A204.1 (cell line): ENCODE data around the gene SAMHD1.
"Not testable (repeated sequence)": the region's sequence is repeated elsewhere in the genome, so short reads cannot be mapped to it uniquely, and the experiment has no call there.

Experiments used
- FAIRE-seq: peaks from 2 replicates; lab custom pipeline; 2012; peaks lifted over from hg19 to GRCh38; lab: Jason Lieb, UNC

The SAMHD1 gene

DNA sequence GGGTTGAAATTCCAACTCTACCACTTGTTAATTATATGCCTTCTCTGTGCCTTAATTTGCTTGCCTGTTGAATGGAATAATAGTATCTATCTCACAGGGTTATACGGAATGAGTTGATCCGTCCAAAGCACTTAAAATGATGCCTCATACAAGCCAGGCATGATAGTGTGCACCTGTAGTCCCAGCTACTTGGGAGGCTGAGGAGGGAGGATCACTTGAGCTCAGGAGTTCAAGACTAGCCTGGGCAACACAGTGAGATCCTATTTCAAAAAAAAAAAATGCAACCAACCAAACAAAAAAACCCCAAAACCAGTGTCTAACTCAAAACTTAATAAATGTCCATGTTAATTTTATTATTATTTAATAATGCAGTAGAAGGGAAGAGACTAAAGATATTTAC is 35.3 kb downstream of the SAMHD1 start:
- FAIRE-seq, result no peak

DNA sequence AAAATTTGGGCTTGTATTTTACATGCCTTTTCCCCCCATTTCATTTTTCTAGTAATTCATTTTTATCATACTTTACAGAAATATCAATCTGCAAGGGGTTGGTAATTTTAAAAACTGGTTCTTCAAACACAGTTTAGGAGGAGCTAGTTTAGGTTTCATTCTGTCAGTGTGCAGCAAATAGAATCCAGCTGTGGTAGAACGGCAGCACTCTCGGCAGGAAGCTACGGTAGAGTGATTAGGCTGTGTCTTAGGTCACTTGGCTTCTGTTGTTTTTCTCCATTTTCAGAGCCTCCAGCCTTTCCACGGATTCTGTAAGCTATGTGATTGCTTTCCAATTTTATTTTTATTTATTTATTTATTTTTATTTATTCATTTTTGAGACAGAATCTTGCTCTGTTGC is 42.9 kb downstream of the SAMHD1 start:
- FAIRE-seq, result no peak

DNA sequence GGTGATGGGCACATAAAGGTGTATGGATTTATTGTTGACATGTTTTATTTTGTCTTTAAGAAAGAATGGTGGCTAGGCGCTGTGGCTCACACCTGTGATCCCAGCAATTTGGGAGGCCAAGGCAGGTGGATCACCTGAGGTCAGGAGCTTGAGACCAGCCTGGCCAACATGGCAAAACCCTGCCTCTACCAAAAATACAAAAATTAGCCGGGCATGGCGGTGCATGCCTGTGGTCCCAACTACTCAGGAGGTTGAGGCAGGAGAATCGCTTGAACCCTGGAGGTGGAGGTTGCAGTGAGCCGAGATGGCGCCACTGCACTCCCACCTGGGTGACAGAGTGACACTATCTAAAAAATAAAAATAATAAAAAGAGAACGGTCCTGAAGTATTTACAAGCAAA is 45.4 kb downstream of the SAMHD1 start:
- FAIRE-seq, result not testable (repeated sequence)

DNA sequence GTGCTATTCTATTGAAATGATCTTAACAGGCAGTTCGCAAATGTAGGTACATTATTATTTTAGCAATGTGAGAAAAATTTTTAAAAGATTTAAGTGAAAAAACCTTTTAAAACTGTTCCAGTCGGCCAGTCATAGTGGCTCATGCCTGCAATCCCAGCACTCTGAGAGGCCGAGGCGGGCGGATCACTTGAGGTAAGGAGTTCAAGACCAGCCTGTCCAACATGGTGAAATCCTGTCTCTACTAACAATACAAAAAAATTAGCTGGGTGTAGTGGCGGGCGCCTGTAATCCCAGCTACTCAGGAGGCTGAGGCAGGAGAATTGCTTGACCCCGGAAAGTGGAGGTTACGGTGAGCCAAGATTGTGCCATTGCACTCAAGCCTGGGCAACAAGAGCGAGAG is 45.9 kb downstream of the SAMHD1 start:
- not testable (repeated sequence) for FAIRE-seq

DNA sequence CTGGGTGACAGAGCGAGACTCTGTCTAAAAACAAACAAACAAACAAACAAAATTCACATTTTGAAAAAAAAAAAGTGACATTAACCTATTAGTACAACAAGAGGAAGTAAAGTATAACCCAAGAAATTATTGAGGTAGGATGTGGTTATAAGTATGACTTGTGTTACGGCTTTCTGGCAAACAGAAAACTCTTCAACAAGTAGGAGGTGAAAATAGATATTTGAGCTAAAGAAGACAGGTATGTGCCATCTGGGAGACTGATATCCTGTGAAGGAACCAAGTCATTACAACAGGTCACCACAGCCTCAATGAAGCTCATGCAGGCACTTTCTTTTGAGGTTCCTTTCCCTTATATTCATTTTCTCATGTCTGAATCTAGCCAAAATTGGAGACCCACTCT is 46.8 kb downstream of the SAMHD1 start:
- FAIRE-seq, result no peak

DNA sequence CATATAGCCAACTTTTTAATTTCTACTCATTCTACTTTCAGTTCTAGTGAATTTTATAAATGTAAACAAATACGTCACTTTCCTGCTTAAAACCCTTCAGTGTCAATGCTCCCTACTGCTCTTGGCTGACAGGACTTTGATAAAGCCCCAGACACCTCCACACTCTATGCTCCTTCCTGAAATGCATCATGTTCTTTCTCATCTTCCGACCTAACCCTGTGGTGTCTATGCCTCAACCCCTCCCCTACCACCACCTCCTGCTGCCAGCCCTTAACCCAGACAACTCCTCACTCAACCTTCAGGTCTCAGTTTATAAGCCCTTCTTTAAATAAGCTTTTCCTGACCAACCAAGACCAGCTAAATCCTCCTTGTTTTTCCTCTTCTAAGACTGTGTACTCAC is 56.5 kb downstream of the SAMHD1 start:
- FAIRE-seq, result no peak

DNA sequence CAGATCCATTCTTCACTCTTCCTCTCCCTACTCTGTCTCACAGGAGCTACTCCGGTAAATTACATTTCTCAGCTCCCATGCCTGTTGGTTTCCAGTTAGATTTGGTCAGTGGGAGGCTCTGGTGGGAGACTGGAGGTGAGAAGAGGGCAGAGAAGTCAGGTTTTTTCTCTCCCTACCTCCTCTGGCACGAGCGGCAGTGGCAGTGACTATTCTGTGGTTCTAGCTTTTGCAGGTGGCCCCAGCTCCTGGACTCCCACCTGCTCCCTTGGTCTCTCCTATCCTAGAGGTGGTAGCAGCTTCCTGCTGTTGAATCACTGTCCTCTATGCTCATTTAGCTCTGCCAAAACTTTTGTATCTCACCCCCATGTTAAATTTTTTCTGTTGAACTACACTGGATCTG is 57.7 kb downstream of the SAMHD1 start:
- FAIRE-seq, result no peak

DNA sequence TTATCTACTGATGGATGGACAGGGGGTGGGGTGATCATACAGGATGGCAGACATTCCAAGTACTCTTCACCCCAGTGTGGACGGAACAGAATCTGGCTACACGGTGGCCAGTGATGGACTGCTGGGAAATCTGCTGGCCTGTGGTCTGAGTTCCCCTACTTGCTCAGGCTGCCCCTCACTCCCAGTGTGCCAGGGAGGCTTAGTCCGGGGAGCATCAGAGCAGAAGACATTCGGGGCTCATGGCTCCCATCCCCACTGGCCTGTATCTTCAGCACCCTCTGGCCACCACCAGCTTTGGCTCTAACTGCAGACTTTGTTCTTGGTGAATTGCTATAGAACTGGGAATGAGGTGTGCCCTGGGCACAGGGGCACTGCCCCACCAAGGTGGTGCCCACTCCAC is 60.3 kb downstream of the SAMHD1 start:
- FAIRE-seq, result no peak

DNA sequence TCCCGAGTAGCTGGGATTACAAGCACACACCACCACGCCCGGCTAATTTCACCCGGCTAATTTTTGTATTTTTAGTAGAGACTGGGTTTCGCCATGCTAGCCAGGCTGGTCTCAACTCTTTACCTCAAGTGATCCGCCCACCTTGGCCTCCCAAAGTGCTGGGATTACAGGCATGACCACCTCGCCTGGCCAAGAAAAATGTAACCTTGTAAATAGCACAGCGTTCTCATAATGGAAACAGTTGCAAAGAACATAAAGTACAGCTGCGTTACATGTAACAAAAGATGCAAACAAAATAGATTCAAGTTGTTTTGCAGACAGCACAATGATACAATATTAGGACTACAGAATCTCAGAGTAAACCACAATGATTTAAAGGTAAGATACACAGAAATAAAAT is 60.9 kb downstream of the SAMHD1 start:
- no peak for FAIRE-seq

DNA sequence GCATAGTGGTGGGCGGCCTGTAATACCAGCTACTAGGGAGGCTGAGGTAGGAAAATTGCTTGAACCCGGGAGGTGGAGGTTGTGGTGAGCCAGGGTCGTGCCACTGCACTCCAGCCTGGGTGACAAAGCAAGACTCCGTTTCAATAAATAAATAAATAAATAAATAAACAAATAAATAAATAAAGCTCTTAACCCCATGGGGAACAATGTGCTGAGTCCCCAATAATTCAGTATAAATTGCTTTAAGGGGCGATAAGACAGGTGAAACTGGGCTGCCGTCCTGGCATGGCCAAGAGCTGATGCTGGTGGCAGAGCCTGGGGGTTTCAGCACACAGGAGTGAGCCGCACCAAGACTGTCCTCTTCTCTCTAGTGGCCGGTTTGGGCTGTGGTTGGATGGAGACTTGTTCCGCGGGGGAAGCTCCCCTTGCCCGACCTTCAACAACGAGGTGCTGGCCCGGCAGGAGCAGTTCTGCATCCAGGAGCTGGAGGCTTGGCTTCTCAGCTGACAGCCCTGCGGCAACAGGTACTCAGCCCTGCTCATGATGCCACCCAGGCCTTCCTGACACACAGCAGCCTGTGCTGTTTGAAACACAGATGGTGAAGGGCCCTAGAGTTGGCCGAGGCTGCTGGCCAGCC is 62.5 kb downstream of the SAMHD1 start:
- FAIRE-seq, result no peak

DNA sequence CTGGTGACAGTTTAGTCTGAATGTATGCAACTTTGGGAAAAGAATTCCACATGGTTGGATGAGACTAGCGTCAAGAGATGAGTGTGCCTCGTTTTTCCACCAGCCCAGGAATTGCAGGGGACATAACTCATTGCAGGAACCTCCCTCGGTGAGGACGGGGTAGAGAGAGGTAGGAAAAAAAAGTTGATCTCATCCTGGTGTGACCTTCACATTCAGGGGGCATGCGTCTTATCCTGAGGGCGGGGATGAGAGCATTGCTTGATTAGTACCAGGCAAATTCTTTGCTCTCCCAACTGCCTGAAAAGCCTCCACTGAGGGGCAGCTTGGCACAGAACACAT is 63.8 kb downstream of the SAMHD1 start:
- FAIRE-seq, result no peak

DNA sequence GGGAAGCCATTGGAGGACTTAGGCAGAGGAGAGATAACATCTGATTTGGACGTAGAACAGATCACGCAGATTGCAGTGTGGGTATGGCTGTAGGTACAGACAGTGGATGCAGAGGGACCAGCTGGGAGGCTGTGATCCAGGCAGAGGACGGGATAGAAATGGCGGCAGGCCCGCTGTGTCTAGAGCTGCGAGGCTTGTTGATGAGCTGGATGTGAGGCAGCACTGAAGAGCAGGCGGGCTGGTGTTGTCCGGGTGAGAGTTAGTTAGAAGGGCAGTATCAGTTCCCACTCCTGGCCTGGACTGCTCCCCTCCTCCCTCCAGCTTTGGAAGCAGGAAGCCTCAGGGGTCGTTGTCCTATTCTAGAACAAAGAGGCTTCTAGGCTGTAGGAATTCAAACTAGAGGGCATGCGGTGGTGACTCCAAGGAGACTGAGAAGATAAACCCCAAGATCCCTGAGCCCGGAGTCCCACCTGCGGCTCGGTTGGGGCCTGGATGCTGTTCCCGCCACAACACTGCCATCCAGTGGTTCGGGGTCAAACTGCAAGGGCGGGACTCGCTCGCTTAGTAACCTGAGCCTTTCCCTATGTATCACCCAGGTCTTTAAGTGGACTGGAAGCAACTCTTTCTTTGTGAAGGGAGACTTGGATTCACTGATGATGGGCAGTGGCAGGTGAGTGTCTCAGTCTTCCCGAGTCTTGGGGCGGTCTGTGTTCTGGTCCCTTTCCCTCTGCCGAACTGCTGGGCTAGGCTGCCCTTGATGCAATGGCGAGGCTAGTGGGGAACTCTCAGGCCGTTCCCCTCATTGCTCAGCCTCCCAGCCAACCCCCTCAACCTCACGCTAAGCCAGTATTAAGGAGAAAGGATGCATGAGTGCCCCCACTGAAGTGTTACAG is 64.4 kb downstream of the SAMHD1 start:
- no peak for FAIRE-seq

DNA sequence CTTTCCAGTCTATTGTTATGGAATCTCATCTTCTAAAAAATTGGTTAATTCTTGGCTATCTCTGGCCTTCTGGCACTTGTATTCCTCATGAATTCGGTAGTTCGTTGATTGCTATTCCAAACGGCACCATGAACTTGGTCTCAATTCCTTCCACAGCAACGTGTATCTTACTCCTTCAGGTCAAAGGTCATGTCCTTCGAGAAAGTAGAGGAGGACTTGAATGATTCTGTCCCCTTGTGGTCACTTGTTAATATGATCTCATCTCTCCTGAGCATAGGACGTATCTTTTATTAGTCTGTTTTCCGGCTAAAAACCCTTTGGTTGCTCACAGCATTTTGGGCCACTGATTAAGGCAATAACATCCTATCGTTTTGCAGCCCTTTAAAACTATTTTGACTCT is 66.2 kb downstream of the SAMHD1 start:
- FAIRE-seq, result no peak

DNA sequence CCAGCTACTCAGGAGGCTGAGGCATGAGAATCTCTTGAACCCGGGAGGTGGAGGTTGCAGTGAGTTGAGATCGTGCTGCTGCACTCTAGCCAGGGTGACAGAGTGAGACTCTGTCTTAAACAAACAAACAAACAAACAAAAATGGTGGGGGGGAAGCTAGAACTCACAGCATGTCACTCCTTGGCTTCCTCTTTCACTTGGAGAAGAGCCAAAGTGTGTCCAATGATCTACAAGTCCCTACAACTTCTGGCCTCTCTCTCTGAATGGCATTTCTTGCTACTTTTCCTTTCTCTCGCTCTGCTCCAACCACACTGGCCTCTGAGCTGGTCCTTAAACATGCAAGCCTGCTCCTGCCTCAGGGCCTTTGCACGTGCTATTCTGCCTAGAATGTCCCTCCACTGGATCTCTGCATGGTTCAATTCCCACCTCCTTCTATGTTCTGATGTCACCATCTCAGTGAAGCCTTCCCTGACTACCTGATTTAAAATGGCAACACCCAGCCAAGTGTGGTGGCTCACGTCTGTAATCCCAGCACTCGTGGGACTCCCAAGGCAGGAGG is 67.5 kb downstream of the SAMHD1 start:
- FAIRE-seq, result no peak

DNA sequence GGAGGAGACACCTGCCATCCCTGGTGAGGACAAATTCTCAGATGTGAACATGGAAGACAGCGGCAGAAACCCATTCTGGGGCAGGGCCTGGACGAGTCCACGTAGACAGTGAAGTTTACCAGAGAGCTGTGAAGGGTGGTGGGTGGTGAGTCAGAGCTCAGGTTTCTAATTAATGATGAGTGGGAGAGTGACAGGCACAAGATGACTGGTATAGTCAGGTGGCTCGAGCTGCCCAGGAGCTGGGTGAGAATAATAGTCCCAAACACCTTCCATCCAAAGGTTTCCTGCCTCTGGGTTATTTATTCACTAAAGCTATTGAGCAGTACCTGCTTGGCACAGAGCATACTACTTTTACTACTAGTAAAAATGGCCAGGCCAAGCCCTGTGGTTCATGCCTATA is 69.6 kb downstream of the SAMHD1 start:
- FAIRE-seq, result no peak

DNA sequence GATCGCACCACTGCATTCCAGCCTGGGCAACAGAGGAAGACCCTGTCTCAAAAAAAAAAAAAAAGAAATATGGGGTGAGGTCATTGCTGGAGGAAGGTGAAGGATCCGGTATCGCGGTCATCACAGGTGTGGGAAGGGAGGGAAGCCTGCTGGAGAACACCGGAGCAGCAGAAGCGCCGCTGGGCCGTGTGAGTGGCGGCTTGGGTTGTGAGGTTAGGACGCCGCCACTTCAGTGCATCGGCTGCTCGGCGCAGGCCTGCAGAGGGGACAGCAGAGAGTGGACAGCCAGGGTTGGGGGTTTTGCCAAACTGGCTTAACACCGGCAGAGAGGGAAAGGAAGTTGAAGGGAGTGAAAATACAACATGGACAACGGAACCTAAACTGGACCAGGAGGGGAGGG is 70.2 kb downstream of the SAMHD1 start:
- no peak for FAIRE-seq

DNA sequence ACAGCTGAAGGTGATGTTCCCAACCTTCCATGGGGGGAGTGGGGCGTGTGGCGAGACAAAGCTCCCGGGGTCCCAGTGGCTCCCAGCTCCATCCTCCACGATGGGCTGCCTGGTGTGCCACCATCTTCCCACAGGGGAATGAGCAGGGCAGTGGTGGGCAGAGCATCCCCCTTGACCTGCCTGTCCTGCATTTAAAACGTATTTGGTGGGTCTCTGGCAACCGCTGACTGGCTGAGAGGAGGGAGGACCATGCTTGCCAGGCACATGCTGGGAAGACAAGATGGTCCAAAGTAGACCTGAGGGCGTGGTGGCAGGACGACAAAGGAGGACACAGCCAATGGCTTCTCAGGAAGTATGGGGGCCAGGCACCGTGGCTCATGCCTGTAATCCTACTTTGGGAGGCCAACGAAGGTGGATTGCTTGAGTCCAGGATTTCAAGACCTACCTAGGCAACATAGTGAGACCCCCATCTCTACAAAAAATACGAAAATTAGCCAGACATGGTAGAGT is 70.7 kb downstream of the SAMHD1 start:
- no peak for FAIRE-seq

DNA sequence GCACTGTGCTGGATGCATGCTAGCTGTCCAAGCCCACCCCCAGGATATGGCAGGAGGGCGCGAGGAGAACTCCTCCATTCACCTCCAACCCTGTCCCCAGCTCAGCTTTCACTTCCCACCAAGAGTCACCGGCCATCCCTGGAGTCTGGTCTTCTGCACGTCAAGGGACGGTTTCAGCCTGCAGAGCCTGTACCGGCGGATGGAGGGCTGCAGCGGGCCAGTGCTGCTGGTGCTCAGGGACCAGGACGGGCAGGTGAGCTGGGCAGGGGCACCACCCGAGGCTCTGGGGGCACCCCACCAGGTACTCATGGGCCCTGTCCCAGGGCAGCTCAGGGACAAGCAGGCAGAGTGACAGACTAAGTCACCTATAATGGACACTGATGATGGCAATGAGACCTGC is 72.6 kb downstream of the SAMHD1 start:
- no peak for FAIRE-seq

DNA sequence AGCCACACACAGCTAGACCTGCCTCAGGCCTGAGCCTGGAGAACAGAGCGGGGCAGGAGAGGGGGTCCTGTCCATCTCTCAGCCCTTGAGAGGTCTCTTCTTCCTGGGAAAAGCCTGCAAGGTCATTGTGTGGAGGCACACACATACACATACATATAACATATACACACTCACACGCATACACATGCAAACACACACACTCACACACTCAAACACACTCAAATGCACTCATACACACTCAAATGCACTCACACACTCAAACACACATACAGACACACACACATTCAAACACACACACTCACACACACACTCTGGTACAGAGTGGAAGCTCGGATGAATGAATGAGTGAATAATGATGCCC is 75.1 kb downstream of the SAMHD1 start:
- FAIRE-seq, result no peak

DNA sequence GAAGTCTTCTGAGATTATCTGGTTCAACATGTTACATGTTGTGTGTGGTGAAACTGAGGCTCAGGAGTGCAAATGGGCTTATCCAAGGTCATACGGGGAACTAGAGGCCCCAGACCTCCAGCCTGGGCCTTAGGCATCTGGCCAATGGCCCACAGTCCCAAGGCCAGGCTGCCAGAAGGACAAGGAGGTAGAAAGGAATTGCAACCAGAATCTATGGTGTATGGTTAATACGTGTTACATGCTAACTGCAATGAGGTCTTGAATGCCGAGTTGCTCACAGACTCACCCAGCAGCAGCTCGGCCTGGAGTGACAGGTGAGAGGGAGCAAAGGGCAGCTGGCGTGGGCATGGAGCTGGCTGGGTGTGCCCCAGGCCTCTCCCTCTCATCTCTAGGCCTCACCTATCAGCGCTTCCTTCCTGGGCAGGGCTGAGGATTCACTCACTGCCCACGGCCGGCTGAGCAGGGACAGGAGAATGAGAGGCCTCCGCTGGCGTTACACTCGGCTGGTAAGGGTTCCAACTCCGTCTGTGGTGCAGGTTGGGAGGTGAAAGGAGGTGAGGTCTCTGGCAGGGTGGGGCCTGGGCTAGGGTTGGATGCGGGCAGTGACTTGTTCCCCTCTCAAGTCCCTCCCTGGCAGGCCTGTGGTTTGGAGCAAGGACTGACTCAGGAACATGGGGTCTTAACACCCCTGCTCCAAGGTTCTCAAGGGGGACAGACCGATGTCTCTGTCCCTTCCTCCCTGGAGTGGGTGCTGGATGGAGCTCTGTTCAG is 75.6 kb downstream of the SAMHD1 start, which contains the start of gene TLDC2:
TLDC2 (plus strand) TSS at position 437 of the 771 bp plus-strand sequence; CDS start at position 474, 37 bp downstream.
- no peak for FAIRE-seq

DNA sequence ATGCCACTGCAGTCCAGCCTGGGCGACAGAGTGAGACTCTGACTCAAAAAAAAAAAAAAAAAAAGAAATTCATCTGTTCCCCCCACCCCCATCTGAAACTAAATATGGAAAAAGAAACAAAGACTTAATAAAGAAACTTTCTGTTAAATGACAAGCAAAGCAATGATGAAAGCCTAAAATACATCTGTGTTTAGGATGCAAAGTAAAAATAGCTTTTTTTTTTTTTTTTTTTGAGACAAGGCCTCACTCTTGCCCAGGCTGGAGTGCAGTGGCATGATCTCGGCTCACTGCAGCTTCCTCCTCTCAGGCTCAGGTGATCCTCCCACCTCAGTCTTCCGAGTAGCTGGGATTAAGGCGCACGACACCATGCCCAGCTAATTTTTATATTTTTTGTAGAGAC is 76.4 kb downstream of the SAMHD1 start:
- FAIRE-seq, result not testable (repeated sequence)

DNA sequence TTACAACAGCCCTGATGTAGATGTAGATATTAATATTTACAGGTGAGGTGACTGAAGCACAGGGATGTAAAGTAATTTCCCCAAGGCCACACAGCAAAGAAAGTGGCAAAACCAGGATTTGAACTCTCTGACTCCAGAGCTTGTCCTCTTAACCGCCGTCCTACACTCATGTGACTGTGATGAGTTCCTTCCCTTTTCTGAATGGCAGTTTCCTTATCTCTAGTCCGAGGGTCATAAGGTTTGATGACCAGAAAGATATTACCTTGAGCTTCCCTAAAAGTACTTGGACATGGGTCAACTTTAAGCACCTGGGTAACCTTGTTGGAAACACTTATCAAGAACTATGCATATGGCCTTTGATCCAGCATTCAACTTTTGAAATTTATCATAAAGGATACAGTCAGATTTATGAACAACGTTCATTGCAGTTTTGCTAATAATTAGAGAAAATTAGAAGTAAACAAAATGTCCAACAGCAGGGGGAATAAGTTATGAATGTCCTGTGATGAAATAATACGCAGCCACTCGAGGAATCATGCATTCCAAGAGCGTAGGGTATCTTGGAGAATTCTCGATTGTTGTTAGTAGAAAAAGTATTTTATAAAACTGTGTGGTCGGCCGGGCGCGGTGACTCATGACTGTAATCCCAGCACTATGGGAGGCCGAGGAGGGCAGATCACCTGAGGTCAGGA is 77.9 kb downstream of the SAMHD1 start:
- FAIRE-seq, result no peak
